GM12878 (cell line): ENCODE measurements around the gene INAFM1. TPM values are rescaled to one million over a fixed set of nuclear protein-coding genes. Genes with fewer than 3 reads are reported as not detected.
A peak's percentile ranks its signal among the peaks of the same experiment; 100 is the strongest.

Experiments used
- ASH2L ChIP-seq: fragments of 300-600, 200-600 bp; sonication (generic); IDR thresholded peaks from 2 replicates; pipeline ENCODE4 v1.6.1; 2017; ENCODE audit warnings: low read depth, mild to moderate bottlenecking, borderline replicate concordance
- BCL11A ChIP-seq: IDR thresholded peaks from 2 replicates; pipeline ENCODE4 v1.6.1; 2011; ENCODE audit warnings: low read depth, low read length
- BCL3 ChIP-seq: IDR thresholded peaks from 2 replicates; pipeline ENCODE4 v1.6.1; 2011; ENCODE audit warnings: borderline replicate concordance, low read depth, mild to moderate bottlenecking, moderate library complexity, low read length; ENCODE audit not compliant: insufficient read depth, poor library complexity, severe bottlenecking
- BRCA1 ChIP-seq: IDR thresholded peaks from 2 replicates; pipeline ENCODE4 v1.6.1; 2011; ENCODE audit warnings: low read depth, low read length, improper control_type of control experiment
- DPF2 ChIP-seq: fragments of 450-650 bp; IDR thresholded peaks from 2 replicates; pipeline ENCODE4 v1.6.1; 2017; ENCODE audit warnings: mild to moderate bottlenecking
- E4F1 ChIP-seq: fragments of 450-650 bp; IDR thresholded peaks from 2 replicates; pipeline ENCODE4 v1.6.1; 2018; ENCODE audit warnings: borderline replicate concordance, mild to moderate bottlenecking; ENCODE audit not compliant: partially characterized antibody
- EP300 ChIP-seq, 2 experiments: fragments of 150-350 bp in 1 of 2; IDR thresholded peaks; 2 replicates each; pipeline ENCODE4 v1.6.1; 2011 to 2012; ENCODE audit warnings: low read depth in 2 of 2, low read length in 2 of 2, borderline replicate concordance in 1 of 2, improper control_type of control experiment in 1 of 2, inconsistent platforms in 1 of 2; ENCODE audit not compliant: control insufficient read depth in 1 of 2
- EZH2 ChIP-seq: IDR thresholded peaks from 2 replicates; pipeline ENCODE4 v1.6.1; 2012; ENCODE audit warnings: low read depth, mild to moderate bottlenecking, control low read depth, inconsistent platforms, low read length, borderline replicate concordance; ENCODE audit not compliant: control insufficient read depth
- FOS ChIP-seq: IDR thresholded peaks from 3 replicates; pipeline ENCODE4 v1.6.1; 2011; ENCODE audit warnings: borderline replicate concordance; ENCODE audit not compliant: insufficient read length; ENCODE audit errors: extremely low read depth
- KAT2A ChIP-seq: conservative IDR thresholded peaks from 2 replicates; pipeline ENCODE4 v1.6.1; 2011; ENCODE audit warnings: low read depth, low read length; ENCODE audit not compliant: control insufficient read depth
- KDM1A ChIP-seq: fragments of 200-600 bp; sonication (generic); IDR thresholded peaks from 2 replicates; pipeline ENCODE4 v1.6.1; 2016; ENCODE audit warnings: borderline replicate concordance
- MTA3 ChIP-seq: IDR thresholded peaks from 2 replicates; pipeline ENCODE4 v1.6.1; 2012; ENCODE audit warnings: low read length, inconsistent platforms, borderline replicate concordance
- NBN ChIP-seq: fragments of 450-650 bp; IDR thresholded peaks from 2 replicates; pipeline ENCODE4 v1.6.1; 2016
- NFIC ChIP-seq: IDR thresholded peaks from 2 replicates; pipeline ENCODE4 v1.6.1; 2012; ENCODE audit warnings: low read depth, mild to moderate bottlenecking, inconsistent platforms, low read length, moderate library complexity
- RCOR1 ChIP-seq: conservative IDR thresholded peaks from 2 replicates; pipeline ENCODE4 v1.6.1; 2012; ENCODE audit warnings: low read depth, low read length, improper control_type of control experiment
- SP1 ChIP-seq: IDR thresholded peaks from one replicate; pipeline ENCODE4 v1.6.1; 2011; ENCODE audit warnings: low read depth, low read length
- SPI1 ChIP-seq: IDR thresholded peaks from 2 replicates; pipeline ENCODE4 v1.6.1; 2011; ENCODE audit warnings: low read depth, mild to moderate bottlenecking, low read length, moderate library complexity, borderline replicate concordance; ENCODE audit not compliant: insufficient read depth
- STAT1 ChIP-seq: fragments of 450-650 bp; conservative IDR thresholded peaks from 2 replicates; pipeline ENCODE4 v1.6.1; 2014; ENCODE audit warnings: antibody characterized with exemption, mild to moderate bottlenecking
- SUPT20H ChIP-seq: IDR thresholded peaks from 2 replicates; pipeline ENCODE4 v1.6.1; 2011; ENCODE audit warnings: low read depth, mild to moderate bottlenecking, low read length, moderate library complexity, borderline replicate concordance; ENCODE audit not compliant: control insufficient read depth
- TCF12 ChIP-seq: IDR thresholded peaks from 2 replicates; pipeline ENCODE4 v1.6.1; 2011; ENCODE audit warnings: low read depth, mild to moderate bottlenecking, low read length
- YBX1 ChIP-seq: fragments of 450-650 bp; IDR thresholded peaks from 2 replicates; pipeline ENCODE4 v1.6.1; 2016; ENCODE audit warnings: antibody characterized with exemption
- ZBTB33 ChIP-seq: fragments of 450-650 bp; IDR thresholded peaks from 2 replicates; pipeline ENCODE4 v1.6.1; 2017; ENCODE audit warnings: mild to moderate bottlenecking
- ZNF24 ChIP-seq: fragments of 450-650 bp; IDR thresholded peaks from 2 replicates; pipeline ENCODE4 v1.6.1; 2017; ENCODE audit warnings: antibody characterized with exemption, mild to moderate bottlenecking
- ZNF384 ChIP-seq: IDR thresholded peaks from 2 replicates; pipeline ENCODE4 v1.6.1; 2012; ENCODE audit warnings: low read depth, mild to moderate bottlenecking, low read length, improper control_type of control experiment, borderline replicate concordance
- ZZZ3 ChIP-seq: IDR thresholded peaks from 2 replicates; pipeline ENCODE4 v1.6.1; 2011; ENCODE audit warnings: low read depth; ENCODE audit not compliant: control insufficient read depth, insufficient read length
- polyA plus RNA-seq, 11 experiments: library from polyadenylated mRNA; depleted of rRNA in 4 of 11; unstranded in 6 of 11; stranded (reverse) in 5 of 11; fragments of >200 nt; fragmentation: Nextera tagmentation in 4 of 11; fragmentation: Illumina TruSeq in 1 of 11; extraction: Ambion mirVana in 4 of 11; extraction: Trizol in 1 of 11; gene quantifications; 1 replicate in 1 of 11; 2 replicates in 10 of 11; pipeline versions ENCODE4 v1.2.1 to v1.2.3, GENCODE V29; 2011 to 2016; ENCODE audit warnings: inconsistent platforms in 2 of 11, missing spikeins in 2 of 11, low read depth in 1 of 11
- total RNA-seq, 4 experiments: library from RNA; depleted of rRNA in 3 of 4; stranded (reverse); fragments of >200 nt in 3 of 4; fragmentation: Illumina TruSeq in 1 of 4; extraction: Trizol in 1 of 4; gene quantifications; 2 replicates each; pipeline versions ENCODE4 v1.2.1 to v1.2.3, GENCODE V29; 2013 to 2021

The INAFM1 gene
- total and polyA plus RNA-seq, 10 of the 15 experiments (the other 5 are each of a cell fraction or from before 2014, with no cell fraction given) = 0.57 to 6.8 (median 1.1) TPM; not detected in 1

GRCh38 chr19:47226426-47227351 is 48.0 kb upstream of the INAFM1 start (continued):
- no peak for TF ChIP-seq E4F1
- no peak for TF ChIP-seq STAT1
- no peak for TF ChIP-seq KDM1A
- no peak for TF ChIP-seq BCL3
- TF ChIP-seq ZNF24 = no peak
- 0 out of 2 replicates have a peak, but pooled peaks have one; percentile 63 for TF ChIP-seq DPF2
- TF ChIP-seq ZZZ3 = no peak
- no peak; the same call in 1 of the 2 replicates for TF ChIP-seq SPI1
- TF ChIP-seq EP300 (IDR thresholded peaks at IDR 0.05; ENCODE audit: borderline replicate concordance in 1 of 2, control insufficient read depth in 1 of 2, low read depth in 2 of 2, low read length in 2 of 2) = no peak
- TF ChIP-seq TCF12 = peak; percentile 91
- 0 out of 2 replicates have a peak, but pooled peaks have one; percentile 11 for TF ChIP-seq RCOR1
- TF ChIP-seq BRCA1 = no peak
- no peak for TF ChIP-seq NFIC
- 0 out of 2 replicates have a peak, but pooled peaks have one; percentile 22 for TF ChIP-seq NBN
- no peak for TF ChIP-seq KAT2A
- TF ChIP-seq SUPT20H = no peak
- TF ChIP-seq ZBTB33 = no peak
- no peak for TF ChIP-seq ASH2L
- TF ChIP-seq SP1 = peak; percentile 66
- no peak for TF ChIP-seq YBX1
- peak; percentile 2; the same call in 1 of the 2 replicates for TF ChIP-seq BCL11A
- TF ChIP-seq MTA3 = no peak
- no peak for TF ChIP-seq FOS
- no peak for TF ChIP-seq EZH2
- no peak for TF ChIP-seq ZNF384
